Measurements from ENCODE around the gene NEDD9.

Gene NEDD9

DNA sequence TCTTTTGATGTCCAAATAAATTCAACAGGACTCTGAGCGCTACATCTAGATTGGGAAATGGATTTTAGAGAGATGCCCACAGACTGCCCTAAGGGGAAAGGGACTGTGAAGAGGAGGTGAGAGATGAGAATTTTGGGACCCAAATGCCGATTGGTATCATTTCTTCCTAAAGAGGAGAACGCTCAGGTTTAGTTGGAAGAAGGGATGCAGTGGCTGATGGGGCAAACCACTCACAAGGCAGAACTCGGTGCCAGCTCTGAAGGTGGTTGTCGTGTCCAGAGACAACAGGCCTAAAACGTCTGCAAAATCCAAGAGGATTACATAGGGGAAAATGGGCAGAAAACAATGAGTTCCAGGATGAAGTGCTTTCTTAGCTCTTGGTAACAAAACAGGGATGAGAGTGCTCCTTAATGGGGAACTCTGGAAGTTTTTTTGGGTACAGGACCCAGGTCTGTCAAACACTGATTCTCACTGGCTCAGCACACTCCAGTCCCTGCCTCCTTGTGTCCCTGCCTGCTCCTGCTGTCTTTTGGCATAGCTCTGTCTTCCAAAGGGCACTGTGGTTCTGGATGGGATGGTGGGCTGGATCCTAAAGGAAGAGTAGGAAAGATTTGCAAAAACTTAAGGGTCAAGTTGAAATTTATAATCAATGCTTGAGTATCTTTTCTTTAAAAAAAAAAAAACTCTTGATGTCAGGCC, 29.0 kb downstream of the NEDD9 start:
- in situ Hi-C loops (cut with MboI; ENCODE audit: low pct_unique_long_range_greater_than_20kb, low sequenced_read_pairs, unreplicated experiment) = no loop called here
- TF ChIP-seq, protein P1, sequence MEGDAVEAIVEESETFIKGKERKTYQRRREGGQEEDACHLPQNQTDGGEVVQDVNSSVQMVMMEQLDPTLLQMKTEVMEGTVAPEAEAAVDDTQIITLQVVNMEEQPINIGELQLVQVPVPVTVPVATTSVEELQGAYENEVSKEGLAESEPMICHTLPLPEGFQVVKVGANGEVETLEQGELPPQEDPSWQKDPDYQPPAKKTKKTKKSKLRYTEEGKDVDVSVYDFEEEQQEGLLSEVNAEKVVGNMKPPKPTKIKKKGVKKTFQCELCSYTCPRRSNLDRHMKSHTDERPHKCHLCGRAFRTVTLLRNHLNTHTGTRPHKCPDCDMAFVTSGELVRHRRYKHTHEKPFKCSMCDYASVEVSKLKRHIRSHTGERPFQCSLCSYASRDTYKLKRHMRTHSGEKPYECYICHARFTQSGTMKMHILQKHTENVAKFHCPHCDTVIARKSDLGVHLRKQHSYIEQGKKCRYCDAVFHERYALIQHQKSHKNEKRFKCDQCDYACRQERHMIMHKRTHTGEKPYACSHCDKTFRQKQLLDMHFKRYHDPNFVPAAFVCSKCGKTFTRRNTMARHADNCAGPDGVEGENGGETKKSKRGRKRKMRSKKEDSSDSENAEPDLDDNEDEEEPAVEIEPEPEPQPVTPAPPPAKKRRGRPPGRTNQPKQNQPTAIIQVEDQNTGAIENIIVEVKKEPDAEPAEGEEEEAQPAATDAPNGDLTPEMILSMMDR (IDR thresholded peaks at IDR 0.05; ENCODE audit: extremely low read depth, insufficient read depth, missing control alignments) = no peak
- DNase-seq (ENCODE audit: low spot score) = no peak

DNA sequence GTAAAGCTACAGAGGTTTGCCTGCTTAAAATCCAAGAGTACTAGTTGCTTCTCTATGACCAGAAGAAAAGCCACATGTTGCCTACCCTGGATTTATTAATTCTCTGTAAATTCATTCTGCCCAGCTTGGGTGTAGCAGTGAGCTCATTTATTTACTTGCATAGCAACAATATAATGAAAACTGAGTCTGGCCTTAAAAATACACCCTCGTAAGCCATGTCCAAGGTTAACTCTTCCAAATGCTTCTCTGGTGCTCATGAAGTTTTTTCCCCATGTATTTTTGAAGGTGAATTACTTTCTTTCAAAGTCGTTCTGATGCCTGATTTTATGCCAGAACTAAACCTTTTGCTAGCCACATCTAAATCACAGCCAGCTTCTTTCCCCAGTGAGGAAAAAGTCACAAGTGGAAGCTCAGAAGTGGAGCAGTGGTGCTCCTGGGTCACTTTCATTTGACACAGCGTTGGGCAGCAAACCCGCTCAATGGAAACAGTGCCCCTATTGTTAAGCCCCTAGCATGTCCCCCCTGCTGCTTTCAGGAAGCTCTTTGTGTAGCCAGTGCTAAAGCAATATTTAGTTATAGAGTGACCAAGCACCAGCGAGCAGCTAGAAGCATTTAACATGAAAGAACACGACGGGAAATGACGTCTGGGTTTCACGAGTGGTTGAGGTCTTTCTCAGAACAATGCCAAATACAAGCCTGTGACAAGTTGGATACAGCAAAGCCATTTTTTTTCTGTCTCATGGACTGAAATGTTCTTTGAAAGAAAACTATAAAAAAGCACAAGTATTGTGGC, 29.8 kb downstream of the NEDD9 start:
- DNase-seq (ENCODE audit: low spot score) = no peak
- in situ Hi-C loops (cut with MboI; ENCODE audit: low pct_unique_long_range_greater_than_20kb, low sequenced_read_pairs, unreplicated experiment) = no loop called here
- TF ChIP-seq, protein P1 (IDR thresholded peaks at IDR 0.05; ENCODE audit: extremely low read depth, insufficient read depth, missing control alignments) = no peak

DNA sequence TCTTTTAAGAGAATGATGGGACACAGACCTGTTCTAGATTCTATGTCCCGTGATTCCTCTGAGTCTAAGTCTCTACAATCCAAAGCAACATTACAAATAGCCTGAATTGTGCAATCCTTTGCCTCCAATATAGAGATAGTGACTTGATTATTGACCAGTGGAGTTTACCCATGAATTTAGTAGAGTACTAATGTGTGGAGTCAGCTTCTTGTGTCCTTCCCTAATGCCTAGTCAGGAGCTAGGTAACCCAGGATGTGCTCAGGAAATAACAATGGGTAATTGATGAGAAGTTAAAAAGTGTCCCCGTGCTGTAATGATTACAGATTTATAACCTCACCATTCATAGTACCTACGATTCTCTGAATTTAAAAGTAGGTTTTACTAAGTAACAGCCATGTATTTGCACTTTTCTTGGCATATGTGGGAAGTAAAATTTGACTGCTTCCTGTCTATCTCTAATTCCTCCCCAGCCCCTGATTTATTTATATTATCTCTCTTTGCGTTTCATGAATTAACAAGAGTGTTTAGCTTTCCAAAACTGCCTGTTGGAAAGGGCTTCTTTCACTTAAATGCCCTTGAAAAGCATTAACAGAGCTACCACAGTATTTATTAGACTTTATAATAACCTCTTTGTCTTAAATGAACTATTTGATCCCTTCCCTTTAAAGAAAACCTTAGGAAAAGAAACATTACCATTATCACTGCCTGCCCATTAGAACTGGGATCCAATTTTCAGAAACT, 30.5 kb downstream of the NEDD9 start:
- in situ Hi-C loops (cut with MboI; ENCODE audit: low pct_unique_long_range_greater_than_20kb, low sequenced_read_pairs, unreplicated experiment) = no loop called here
- DNase-seq (ENCODE audit: low spot score) = no peak
- TF ChIP-seq, protein P1 (IDR thresholded peaks at IDR 0.05; ENCODE audit: extremely low read depth, insufficient read depth, missing control alignments) = no peak

DNA sequence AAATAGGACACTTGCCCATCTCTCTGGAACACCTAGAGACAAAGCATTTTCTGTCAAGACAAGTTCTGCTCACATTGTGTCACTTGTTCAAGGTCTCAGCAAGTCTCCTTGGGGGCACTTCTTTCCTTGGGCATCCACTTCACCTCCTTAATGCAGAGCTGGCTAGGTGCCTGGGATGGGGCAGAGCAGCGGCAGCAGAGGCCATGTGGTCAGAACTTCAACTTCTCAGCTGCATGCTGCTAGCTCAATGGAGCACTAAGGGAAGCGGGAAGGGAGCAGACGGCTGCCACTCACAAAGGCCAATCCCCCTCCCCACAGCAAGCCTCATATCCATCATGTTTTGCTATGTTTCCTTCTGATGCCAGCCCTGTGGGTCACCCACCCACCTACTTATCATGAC, 31.5 kb downstream of the NEDD9 start:
- TF ChIP-seq, protein P1 (IDR thresholded peaks at IDR 0.05; ENCODE audit: extremely low read depth, insufficient read depth, missing control alignments) = no peak
- no peak for DNase-seq (ENCODE audit: low spot score)
- in situ Hi-C loops (cut with MboI; ENCODE audit: low pct_unique_long_range_greater_than_20kb, low sequenced_read_pairs, unreplicated experiment) = no loop called here

DNA sequence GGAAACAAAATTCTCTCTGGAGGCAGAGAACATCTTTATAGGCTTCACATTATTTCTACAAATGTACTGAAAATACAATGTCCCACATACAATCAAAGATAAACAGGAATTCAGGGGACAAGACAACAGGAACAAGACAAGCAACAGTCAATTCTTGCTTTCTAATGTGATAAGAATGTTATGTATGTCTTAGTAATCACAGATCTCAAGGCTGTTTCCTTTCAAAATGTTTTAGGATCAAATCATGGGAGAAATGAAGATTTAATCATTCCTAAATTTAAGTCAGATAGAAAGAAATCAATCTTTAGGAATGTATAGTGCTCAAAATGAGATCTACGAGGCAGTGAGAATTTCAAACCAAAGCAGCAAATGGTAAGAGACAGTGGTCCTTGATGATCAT, 32.1 kb downstream of the NEDD9 start:
- in situ Hi-C loops (cut with MboI; ENCODE audit: low pct_unique_long_range_greater_than_20kb, low sequenced_read_pairs, unreplicated experiment) = no loop called here
- DNase-seq (ENCODE audit: low spot score) = no peak
- TF ChIP-seq, protein P1 (IDR thresholded peaks at IDR 0.05; ENCODE audit: extremely low read depth, insufficient read depth, missing control alignments) = no peak

All from GM13977 (cell line).